ENCODE data around the gene PET117.

DNA sequence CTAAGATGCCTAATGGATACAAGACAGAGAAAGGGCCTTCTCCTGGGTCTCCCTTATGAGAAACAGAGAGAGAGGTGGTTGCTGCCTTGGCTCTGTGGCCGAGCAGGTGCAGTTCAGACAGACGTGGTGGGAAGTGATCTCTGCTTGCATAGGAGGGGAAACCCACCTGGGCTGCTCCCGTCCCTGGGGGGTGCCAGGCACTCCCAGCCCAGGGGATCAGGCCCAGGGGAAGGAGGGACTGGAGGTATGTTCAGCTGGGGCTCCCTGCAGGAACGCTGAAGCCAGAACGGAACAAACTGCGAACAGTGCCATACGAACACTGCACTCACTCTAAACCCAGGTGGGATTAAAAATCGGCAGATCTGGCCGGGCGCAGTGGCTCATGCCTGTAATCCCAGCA is 44.3 kb upstream of the PET117 start:
- TF ChIP-seq, protein P1, sequence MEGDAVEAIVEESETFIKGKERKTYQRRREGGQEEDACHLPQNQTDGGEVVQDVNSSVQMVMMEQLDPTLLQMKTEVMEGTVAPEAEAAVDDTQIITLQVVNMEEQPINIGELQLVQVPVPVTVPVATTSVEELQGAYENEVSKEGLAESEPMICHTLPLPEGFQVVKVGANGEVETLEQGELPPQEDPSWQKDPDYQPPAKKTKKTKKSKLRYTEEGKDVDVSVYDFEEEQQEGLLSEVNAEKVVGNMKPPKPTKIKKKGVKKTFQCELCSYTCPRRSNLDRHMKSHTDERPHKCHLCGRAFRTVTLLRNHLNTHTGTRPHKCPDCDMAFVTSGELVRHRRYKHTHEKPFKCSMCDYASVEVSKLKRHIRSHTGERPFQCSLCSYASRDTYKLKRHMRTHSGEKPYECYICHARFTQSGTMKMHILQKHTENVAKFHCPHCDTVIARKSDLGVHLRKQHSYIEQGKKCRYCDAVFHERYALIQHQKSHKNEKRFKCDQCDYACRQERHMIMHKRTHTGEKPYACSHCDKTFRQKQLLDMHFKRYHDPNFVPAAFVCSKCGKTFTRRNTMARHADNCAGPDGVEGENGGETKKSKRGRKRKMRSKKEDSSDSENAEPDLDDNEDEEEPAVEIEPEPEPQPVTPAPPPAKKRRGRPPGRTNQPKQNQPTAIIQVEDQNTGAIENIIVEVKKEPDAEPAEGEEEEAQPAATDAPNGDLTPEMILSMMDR (IDR thresholded peaks at IDR 0.05) = no peak
- no peak for TF ChIP-seq EZH2 (IDR thresholded peaks at IDR 0.05; ENCODE audit: borderline replicate concordance, insufficient read depth, low read depth, low read length, poor library complexity, severe bottlenecking)

Measured in B cell (primary cell).